ENCODE measurements around the gene SYAP1. TPM values are rescaled to one million over a fixed set of nuclear protein-coding genes. Genes with fewer than 3 reads are reported as not detected.

Gene SYAP1
- total and polyA plus RNA-seq, 10 of the 15 experiments (the other 5 are each of a cell fraction or from before 2014, with no cell fraction given), result 5.9 to 29.9 (median 16.2) TPM

DNA sequence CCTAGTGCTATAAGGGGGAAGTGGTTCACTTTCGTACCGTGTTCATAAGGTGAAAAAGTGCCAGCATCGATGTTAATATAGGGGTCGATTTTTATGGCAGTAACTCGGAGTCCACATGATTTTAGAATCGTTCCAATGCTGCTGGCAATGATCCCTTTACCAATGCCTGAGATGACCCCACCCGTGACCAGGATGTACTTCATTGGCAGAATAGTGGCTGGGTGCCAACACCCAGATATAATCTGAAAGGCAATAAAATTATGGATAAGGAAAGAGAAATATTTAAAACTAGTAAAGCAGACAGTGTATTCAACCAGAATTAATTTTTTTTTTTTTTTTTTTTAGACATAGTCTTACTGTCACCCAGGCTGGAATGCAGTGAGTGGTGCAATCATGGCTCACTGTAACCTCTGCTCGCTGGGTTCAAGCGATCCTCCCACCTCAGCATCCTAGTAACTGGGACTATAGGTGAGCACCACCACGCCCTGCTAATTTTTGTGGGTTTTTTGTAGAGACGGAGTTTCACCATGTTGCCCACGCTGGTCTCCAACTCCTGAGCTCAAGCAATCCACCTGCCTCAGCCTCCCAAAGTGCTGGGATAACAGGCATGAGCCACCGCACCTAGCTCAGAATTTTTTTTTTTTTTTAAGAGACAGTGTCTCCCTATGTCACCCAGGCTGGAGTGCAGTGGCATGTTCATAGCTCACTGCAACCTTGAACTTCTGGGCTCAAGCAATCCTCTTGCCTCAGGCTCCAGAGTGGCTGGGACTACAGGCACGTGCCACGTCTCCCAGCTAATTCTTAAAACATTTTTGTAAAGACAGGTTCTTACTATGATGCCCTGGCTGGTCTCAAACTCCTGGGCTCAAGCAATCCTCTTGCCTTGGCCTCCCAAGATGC lies 16.5 kb upstream of the SYAP1 start (continued):
- no peak for TF ChIP-seq TCF12 (IDR thresholded peaks at IDR 0.05; ENCODE audit: low read depth, low read length)
- TF ChIP-seq LARP7 (IDR thresholded peaks at IDR 0.05), result no peak
- TF ChIP-seq KDM1A (IDR thresholded peaks at IDR 0.05; ENCODE audit: borderline replicate concordance), result no peak
- TF ChIP-seq CHD1 (IDR thresholded peaks at IDR 0.05; ENCODE audit: low read depth, low read length), result no peak
- no peak for TF ChIP-seq CREM (IDR thresholded peaks at IDR 0.05; ENCODE audit: low read depth)

DNA sequence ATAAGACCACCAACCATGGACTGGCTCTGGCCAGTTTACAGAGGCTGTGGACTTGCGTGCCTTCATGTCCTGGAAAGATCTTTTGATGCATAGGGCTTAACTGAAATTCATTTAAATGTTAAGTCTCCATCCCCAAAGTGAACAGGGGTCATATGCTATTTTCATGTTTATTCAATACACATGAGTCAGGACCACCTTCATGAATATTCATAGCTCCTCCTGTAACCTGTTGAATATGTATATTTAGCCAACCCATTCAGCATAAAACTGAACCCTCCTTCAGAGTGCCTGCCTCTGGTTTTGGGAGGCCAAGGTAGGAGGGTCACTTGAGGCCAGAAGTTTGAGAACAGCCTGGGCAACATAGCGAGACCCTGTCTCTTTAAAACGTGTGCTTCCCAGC lies 14.0 kb upstream of the SYAP1 start:
- no peaks in the 10 kb centered on the region for H3K36me3 ChIP-seq (ENCODE audit: control insufficient read depth in 2 of 2, insufficient read depth in 2 of 2, low read length in 1 of 2)
- ATAC-seq (no peak), FAIRE-seq (no peak), DNase-seq (ENCODE audit: low read depth, low spot score) (no peak)
- no peak overlapping the region for H2AFZ ChIP-seq (ENCODE audit: control insufficient read depth, low read depth, low read length)
- H3K4me3 ChIP-seq, result no peak overlapping the region
- H3K9ac ChIP-seq (ENCODE audit: control insufficient read depth, insufficient read depth, low read length), result no peak overlapping the region
- no peaks in the 10 kb centered on the region for H3K9me3 ChIP-seq (replicated peaks; ENCODE audit: control insufficient read depth, insufficient read depth, low read length)
- no peak overlapping the region for H3K4me2 ChIP-seq (ENCODE audit: control insufficient read depth, insufficient read depth)
- H3K27me3 ChIP-seq (replicated peaks in 1 of 2; ENCODE audit: control insufficient read depth in 2 of 2, insufficient read depth in 2 of 2, low read length in 1 of 2), result no peaks in the 10 kb centered on the region
- BruUV-seq (replicated peaks), result no TSS peak
- ChIA-PET POLR2A (interaction anchor here (0.5 kb wide), 1 partner anchor 729 kb away, joined by 4 read pairs; no protein-coding TSS in a partner anchor), RAD21 (ENCODE audit: unreplicated experiment) (no interaction called here), CTCF (no interaction called here), SMC1A (ENCODE audit: uncharacterized antibody, unreplicated experiment) (no interaction called here)
- intact Hi-C loops (cut with micrococcal nuclease; ENCODE audit: unreplicated experiment), result no loop called here
- no peaks in the 10 kb centered on the region for H3K4me1 ChIP-seq (ENCODE audit: control insufficient read depth, insufficient read depth, low read length)
- WGBS (ENCODE audit: insufficient coverage, insufficient replicate concordance, low lambda C conversion rate, missing lambda C conversion rate), result 49% methylated on average over 3 of the region's 3 CpGs
- TF ChIP-seq KLF5 (IDR thresholded peaks at IDR 0.05; ENCODE audit: partially characterized antibody) (no peak), ZNF384 (IDR thresholded peaks at IDR 0.05; ENCODE audit: borderline replicate concordance, low read depth, low read length) (no peak)
- TF ChIP-seq, protein P1, sequence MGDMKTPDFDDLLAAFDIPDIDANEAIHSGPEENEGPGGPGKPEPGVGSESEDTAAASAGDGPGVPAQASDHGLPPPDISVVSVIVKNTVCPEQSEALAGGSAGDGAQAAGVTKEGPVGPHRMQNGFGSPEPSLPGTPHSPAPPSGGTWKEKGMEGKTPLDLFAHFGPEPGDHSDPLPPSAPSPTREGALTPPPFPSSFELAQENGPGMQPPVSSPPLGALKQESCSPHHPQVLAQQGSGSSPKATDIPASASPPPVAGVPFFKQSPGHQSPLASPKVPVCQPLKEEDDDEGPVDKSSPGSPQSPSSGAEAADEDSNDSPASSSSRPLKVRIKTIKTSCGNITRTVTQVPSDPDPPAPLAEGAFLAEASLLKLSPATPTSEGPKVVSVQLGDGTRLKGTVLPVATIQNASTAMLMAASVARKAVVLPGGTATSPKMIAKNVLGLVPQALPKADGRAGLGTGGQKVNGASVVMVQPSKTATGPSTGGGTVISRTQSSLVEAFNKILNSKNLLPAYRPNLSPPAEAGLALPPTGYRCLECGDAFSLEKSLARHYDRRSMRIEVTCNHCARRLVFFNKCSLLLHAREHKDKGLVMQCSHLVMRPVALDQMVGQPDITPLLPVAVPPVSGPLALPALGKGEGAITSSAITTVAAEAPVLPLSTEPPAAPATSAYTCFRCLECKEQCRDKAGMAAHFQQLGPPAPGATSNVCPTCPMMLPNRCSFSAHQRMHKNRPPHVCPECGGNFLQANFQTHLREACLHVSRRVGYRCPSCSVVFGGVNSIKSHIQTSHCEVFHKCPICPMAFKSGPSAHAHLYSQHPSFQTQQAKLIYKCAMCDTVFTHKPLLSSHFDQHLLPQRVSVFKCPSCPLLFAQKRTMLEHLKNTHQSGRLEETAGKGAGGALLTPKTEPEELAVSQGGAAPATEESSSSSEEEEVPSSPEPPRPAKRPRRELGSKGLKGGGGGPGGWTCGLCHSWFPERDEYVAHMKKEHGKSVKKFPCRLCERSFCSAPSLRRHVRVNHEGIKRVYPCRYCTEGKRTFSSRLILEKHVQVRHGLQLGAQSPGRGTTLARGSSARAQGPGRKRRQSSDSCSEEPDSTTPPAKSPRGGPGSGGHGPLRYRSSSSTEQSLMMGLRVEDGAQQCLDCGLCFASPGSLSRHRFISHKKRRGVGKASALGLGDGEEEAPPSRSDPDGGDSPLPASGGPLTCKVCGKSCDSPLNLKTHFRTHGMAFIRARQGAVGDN (IDR thresholded peaks at IDR 0.05), result no peak
- TF ChIP-seq, protein P2, sequence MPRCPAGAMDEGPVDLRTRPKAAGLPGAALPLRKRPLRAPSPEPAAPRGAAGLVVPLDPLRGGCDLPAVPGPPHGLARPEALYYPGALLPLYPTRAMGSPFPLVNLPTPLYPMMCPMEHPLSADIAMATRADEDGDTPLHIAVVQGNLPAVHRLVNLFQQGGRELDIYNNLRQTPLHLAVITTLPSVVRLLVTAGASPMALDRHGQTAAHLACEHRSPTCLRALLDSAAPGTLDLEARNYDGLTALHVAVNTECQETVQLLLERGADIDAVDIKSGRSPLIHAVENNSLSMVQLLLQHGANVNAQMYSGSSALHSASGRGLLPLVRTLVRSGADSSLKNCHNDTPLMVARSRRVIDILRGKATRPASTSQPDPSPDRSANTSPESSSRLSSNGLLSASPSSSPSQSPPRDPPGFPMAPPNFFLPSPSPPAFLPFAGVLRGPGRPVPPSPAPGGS (IDR thresholded peaks at IDR 0.05; ENCODE audit: borderline replicate concordance, insufficient read depth, low read depth, low read length, poor library complexity, severe bottlenecking), result no peak
- in situ Hi-C loops (cut with MboI), result loop anchor here (10.0 kb wide), 1 partner anchor 1021 kb away; no protein-coding TSS in a partner anchor
- H3K79me2 ChIP-seq (ENCODE audit: control insufficient read depth, insufficient read depth, low read length), result no peaks in the 10 kb centered on the region; the same call in 1 of the 2 replicates
- H3K27ac ChIP-seq (ENCODE audit: control insufficient read depth, insufficient read depth), result no peak overlapping the region
- no peaks in the 10 kb centered on the region for H4K20me1 ChIP-seq (ENCODE audit: control insufficient read depth, insufficient read depth)
